HG02759 (cell line): ENCODE data around the gene KCNJ9.
A peak's percentile ranks its signal among the peaks of the same experiment; 100 is the strongest.

Experiments used
- ATAC-seq: cut with Tn5 transposase; IDR thresholded peaks from one replicate; pipeline ENCODE4 v1.9.1; 2021; ENCODE audit warnings: mild to moderate bottlenecking, moderate library complexity; ENCODE audit not compliant: unreplicated experiment

Gene KCNJ9

GRCh38 chr1:160087118-160087662, 5.9 kb downstream of the KCNJ9 start:
- no peak for ATAC-seq

- no peak for ATAC-seq
Measured at GRCh38 chr1:160089883-160090282, 8.5 kb downstream of the KCNJ9 start.

GRCh38 chr1:160090760-160091159, 9.4 kb downstream of the KCNJ9 start:
- no peak for ATAC-seq

DNA sequence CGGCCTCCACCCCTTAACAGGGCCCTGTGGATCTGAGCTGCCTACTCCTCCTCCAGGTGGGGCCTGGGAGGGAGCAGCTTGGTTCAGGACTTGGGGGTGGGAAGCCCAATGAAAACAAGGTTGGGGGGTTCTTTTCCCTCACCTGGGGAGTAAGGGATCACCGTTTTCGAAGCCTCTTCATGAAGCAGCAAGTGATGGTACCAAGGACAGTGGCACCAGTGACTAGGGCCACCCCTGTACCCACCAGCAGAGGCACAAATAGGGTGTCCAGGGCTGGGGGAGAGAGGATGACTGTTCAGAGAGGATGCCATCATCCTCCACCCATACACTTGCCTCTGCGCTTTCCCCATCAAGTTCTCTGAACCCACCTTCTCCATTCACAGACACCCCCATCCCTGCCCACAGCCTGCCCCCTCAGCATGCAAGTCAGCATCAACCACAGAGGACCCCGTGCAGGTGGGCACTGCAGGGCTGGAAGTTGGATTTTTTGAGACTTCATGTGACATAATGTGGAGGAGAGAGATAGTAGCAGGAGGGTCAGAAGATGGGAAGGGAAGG, 10.4 kb downstream of the KCNJ9 start:
- no peak for ATAC-seq

GRCh38 chr1:160092366-160093068, 11.2 kb downstream of the KCNJ9 start:
- no peak for ATAC-seq

- no peak for ATAC-seq
Measured at GRCh38 chr1:160093069-160093395, 11.7 kb downstream of the KCNJ9 start.

GRCh38 chr1:160093624-160094290, 12.4 kb downstream of the KCNJ9 start:
- ATAC-seq: no peak

- no peak for ATAC-seq
Measured at GRCh38 chr1:160094291-160094625, 12.9 kb downstream of the KCNJ9 start.

- ATAC-seq: no peak
Measured at GRCh38 chr1:160094806-160095205, 13.5 kb downstream of the KCNJ9 start.

GRCh38 chr1:160095382-160096105, 14.2 kb downstream of the KCNJ9 start:
- ATAC-seq: no peak

- ATAC-seq: no peak
Measured at GRCh38 chr1:160096274-160097116, 15.2 kb downstream of the KCNJ9 start.

DNA sequence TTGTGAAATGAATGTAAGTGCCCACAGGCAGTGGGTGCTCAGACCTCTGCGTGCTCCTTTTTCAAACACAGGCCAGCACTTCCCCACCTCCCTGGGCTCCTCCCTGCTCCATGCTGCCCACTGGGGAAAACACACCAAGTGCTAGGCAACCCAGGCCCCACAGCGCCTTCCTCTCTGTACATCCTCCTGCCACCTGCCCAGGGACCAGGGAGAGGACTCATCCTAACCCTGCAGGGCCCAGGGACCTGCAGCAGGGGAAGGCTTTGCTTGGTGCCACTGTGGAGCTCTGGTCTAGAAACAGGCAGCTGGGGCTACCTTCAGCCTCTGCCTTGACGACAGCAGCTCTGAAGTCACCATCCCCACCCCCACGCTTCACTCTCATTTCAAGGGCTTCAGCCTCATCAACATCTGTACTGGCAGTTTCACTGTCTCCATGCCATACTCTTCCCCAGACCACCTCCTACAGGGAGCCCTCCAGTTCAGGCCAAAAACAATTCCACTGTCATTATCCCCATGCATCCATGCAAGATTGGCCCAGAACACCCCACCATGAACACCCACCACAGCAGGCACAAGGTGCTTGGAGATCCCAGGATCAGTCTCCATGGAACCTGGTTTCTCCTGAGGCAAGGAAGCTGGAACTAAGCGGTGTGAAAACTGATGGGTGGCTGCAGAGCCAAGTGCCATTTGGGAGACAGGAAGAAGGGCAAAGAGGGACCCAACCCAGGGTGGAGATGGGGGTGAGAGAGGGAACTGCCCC, 16.0 kb downstream of the KCNJ9 start:
- no peak for ATAC-seq

DNA sequence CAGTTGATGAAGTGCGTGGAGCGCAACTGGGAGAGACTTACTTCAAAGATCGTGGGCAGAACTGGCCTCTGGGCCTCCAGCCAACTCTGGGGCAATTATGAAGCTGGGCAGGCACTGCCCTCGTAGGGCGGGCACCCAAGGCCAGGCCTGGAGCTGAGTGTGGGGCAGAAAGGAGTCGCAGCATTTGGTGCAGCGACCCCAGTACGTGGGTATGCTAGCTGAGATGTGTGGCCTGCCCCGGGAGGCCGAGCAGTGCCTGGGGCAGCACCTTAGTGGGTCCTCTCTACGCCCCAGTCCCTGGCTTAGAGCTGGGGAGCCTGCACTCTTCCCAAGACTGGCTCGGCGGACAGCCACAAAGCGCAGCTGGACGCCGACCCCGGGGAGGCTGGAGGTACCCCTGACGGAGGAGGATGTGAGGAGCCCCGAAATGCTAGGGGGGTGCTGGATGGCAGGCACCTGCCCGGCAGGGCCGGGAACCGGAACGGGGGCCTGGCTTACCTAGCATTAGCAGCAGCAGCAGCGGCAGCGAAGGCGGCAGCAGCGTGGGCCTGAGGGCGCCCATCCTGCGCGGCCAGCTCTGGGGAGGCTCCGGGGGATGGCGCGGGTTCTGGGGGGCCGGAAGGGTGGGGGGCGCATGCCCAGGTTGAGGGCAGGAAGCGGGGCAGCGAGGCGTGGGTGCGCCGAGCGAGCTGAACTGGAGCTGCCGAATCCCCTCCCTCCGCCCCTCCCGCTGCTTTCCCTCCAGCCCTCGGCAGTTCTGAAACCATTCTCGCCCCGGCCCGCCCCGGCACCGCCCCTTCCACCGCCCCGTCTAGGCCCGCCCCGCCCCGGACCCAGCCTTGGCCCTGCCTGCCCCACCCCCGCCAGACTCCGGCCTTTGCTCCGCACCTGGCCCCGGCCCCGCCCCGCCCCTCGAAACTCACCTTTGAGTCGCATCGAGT, 16.8 kb downstream of the KCNJ9 start, which contains the start of gene IGSF8:
TSS of gene IGSF8 (minus strand) at position 709 of the 941 bp plus-strand sequence. CDS start at position 562, 147 bp downstream.
- ATAC-seq: peak; percentile 64

DNA sequence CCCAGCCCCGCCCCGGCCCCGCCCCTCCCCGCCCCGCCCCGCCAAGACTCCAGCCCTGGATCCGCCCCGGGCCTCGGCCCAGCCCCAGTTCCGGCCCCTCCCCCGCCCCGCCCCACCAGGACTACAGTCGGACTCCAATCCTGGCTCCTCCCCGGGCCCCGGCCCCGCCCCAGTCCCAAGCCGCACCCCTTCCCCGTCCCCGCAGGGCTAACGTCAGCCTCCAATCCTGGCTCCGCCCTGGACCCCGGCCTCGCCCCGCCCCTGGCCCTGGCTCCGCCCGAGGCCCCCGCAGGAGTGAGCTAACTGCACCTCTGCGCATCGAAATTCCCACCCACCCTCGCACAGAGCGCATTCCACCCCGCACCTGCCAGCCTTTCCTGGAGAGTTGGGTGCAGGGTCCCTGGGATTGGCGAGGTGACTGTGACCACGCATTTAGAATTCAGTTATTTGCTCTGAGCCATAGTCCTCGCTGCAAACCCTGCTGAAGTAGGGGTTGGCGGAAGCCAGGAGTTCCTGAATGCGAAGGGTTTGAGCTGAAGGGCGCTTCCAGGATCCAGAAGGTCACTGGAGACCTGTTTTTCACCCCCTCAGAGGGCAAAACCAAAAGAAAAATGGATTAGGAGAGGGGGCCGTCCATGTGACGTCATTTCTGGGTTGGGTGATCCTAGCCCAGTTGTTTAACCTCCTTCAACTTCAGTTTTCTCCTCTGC, 17.7 kb downstream of the KCNJ9 start:
- peak; percentile 85 for ATAC-seq

GRCh38 chr1:160099716-160100375, 18.5 kb downstream of the KCNJ9 start:
- no peak for ATAC-seq

GRCh38 chr1:160101037-160101716, 19.8 kb downstream of the KCNJ9 start:
- ATAC-seq: peak; percentile 24
